ENCODE results near the gene ANO7. TPM values are rescaled to one million over a fixed set of nuclear protein-coding genes. Genes with fewer than 3 reads are reported as not detected.
A peak's percentile ranks its signal among the peaks of the same experiment; 100 is the strongest.

The ANO7 gene
- total RNA-seq, 1 experiment from 2014 or later: 5.2 TPM

GRCh38 chr2:241140445-241140840 is 48.0 kb upstream of the ANO7 start:
- H4K20me1 ChIP-seq (ENCODE audit: control insufficient read depth, insufficient read depth, insufficient read length): no peaks in the 10 kb centered on the region
- H3K27ac ChIP-seq (ENCODE audit: insufficient read length, low read depth, low read length): no peak overlapping the region
- Mint-ChIP-seq H3K4me1 (no peaks in the 10 kb centered on the region), H3K27me3 (ENCODE audit: low read depth) (no peaks in the 10 kb centered on the region), H3K4me3 (no peak overlapping the region), H3K9me3 (no peaks in the 10 kb centered on the region), H3K36me3 (ENCODE audit: insufficient read depth in 1 of 3, low read depth in 3 of 3) (peaks cover 12 to 66% (median 57%) of the 10 kb centered on the region in 3 experiments; a peak in 6 of 7 replicates), H3K27ac (peak overlapping the region in 2 of 3 experiments; percentile 59 to 76; a peak in 3 of 7 replicates)
- H3K4me1 ChIP-seq (ENCODE audit: insufficient read depth, low read length): no peaks in the 10 kb centered on the region
- no peak overlapping the region for H3K4me2 ChIP-seq (ENCODE audit: insufficient read depth, insufficient read length, low read length)
- H2BK15ac ChIP-seq (ENCODE audit: low read depth, low read length): no peak overlapping the region
- H3K56ac ChIP-seq (ENCODE audit: insufficient read length, low read depth, low read length): no peak overlapping the region
- no peak overlapping the region for H3K14ac ChIP-seq (ENCODE audit: insufficient read depth, low read length)
- no peak for TF ChIP-seq CTCF (conservative IDR thresholded peaks at IDR 0.05)
- no peak overlapping the region for H2BK120ac ChIP-seq (ENCODE audit: low read depth, low read length, poor library complexity, severe bottlenecking)
- no peak overlapping the region for H2AFZ ChIP-seq (ENCODE audit: low read length)
- H3K27me3 ChIP-seq (ENCODE audit: insufficient read depth, low read length): no peaks in the 10 kb centered on the region
- no peak overlapping the region for H2BK12ac ChIP-seq (ENCODE audit: insufficient read length, low read depth, low read length)
- H3T11ph ChIP-seq (ENCODE audit: low read length): no peak overlapping the region
- DNase-seq: no peak
- H4K8ac ChIP-seq (replicated peaks; ENCODE audit: insufficient read length, low read depth, low read length): no peak overlapping the region
- H3K79me1 ChIP-seq (ENCODE audit: insufficient read depth, low read depth, low read length, poor library complexity, severe bottlenecking): no peaks in the 10 kb centered on the region
- WGBS (ENCODE audit: extremely low coverage, insufficient read length, low lambda C conversion rate): no CpG with 5 or more reads among the region's 10 CpGs
- no peak overlapping the region for H2BK5ac ChIP-seq (ENCODE audit: insufficient read length, low read length)
- H3K79me2 ChIP-seq (ENCODE audit: insufficient read depth, low read length): no peaks in the 10 kb centered on the region
- H3K4ac ChIP-seq (ENCODE audit: low read depth, low read length): no peak overlapping the region
- H3K18ac ChIP-seq (ENCODE audit: insufficient read length, low read depth, low read length): no peak overlapping the region
- H3K9ac ChIP-seq (ENCODE audit: extremely low read depth, insufficient read length, low read length): no peak overlapping the region
- no peak overlapping the region for H4K5ac ChIP-seq (ENCODE audit: insufficient read length, low read depth, low read length)
- no peak overlapping the region for H2BK20ac ChIP-seq (ENCODE audit: low read depth, low read length, poor library complexity, severe bottlenecking)
- H3K9me3 ChIP-seq (ENCODE audit: control insufficient read depth, low read depth, low read length): no peaks in the 10 kb centered on the region
- H3K23me2 ChIP-seq (ENCODE audit: insufficient read length, low read depth, low read length, poor library complexity, severe bottlenecking): no peaks in the 10 kb centered on the region
- H3K23ac ChIP-seq (ENCODE audit: insufficient read length, low read depth, low read length): no peak overlapping the region
- H2AK5ac ChIP-seq (ENCODE audit: insufficient read length, low read length): no peak overlapping the region
- no peak overlapping the region for H4K91ac ChIP-seq (ENCODE audit: insufficient read length, low read depth, low read length)
